Brain microvascular endothelial cell (primary cell): ENCODE measurements around the gene NUFIP1.

Experiments used
- DNase-seq: peaks from one replicate; pipeline ENCODE4 v3.0.0-alpha.2; 2020
- H3K27ac ChIP-seq: fragments of 250-450 bp; sonication (Bioruptor Pico); 2 replicates; pipeline ENCODE4 v1.5.1; 2020; ENCODE audit warnings: mild to moderate bottlenecking, moderate library complexity
- H3K27me3 ChIP-seq: fragments of 250-450 bp; sonication (Bioruptor Pico); replicated peaks from 2 replicates; pipeline ENCODE4 v1.5.1; 2020; ENCODE audit warnings: mild to moderate bottlenecking
- H3K36me3 ChIP-seq: fragments of 250-450 bp; sonication (Bioruptor Pico); replicated peaks from 2 replicates; pipeline ENCODE4 v1.5.1; 2020; ENCODE audit warnings: mild to moderate bottlenecking
- H3K4me3 ChIP-seq: 2 replicates; pipeline ENCODE4 v1.5.1; 2011; ENCODE audit warnings: low read depth, mild to moderate bottlenecking, control low read depth, low read length, moderate library complexity
- in situ Hi-C: cut with HindIII; loops from 2 replicates; pipeline ENCODE4 v1.10.0; 2017; ENCODE audit warnings: low sequenced_read_pairs, low pct_ligation_motif_present
- TF ChIP-seq, protein P1 (sequence below): IDR thresholded peaks from 2 replicates; pipeline ENCODE4 v1.5.1; 2011; ENCODE audit warnings: low read depth, mild to moderate bottlenecking, moderate library complexity, low read length, control low read depth, inconsistent platforms; ENCODE audit errors: missing control alignments

NUFIP1 gene

DNA sequence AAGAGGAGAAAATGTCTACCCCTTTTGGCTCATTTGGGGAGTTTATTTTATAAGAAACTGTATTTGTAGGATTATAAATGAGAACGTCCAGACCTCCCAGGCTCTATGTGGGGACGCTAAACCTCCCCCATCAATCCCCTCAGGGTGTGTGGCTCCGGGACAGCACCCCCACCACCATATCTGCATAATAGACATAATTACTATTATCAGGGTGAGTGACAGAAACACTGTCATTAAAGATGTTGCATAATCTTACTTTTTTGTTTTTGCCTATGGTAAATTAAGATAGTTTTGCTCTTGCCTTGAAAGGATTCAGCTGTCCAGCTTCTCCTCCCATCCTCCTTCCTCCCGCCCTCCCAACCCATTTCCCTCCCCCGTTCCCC lies 93.3 kb downstream of the NUFIP1 start:
- no peak overlapping the region for H3K27ac ChIP-seq
- in situ Hi-C loops, result no loop called here
- no peak for DNase-seq
- H3K27me3 ChIP-seq, result no peaks in the 10 kb centered on the region
- H3K36me3 ChIP-seq, result no peaks in the 10 kb centered on the region
- TF ChIP-seq, protein P1, sequence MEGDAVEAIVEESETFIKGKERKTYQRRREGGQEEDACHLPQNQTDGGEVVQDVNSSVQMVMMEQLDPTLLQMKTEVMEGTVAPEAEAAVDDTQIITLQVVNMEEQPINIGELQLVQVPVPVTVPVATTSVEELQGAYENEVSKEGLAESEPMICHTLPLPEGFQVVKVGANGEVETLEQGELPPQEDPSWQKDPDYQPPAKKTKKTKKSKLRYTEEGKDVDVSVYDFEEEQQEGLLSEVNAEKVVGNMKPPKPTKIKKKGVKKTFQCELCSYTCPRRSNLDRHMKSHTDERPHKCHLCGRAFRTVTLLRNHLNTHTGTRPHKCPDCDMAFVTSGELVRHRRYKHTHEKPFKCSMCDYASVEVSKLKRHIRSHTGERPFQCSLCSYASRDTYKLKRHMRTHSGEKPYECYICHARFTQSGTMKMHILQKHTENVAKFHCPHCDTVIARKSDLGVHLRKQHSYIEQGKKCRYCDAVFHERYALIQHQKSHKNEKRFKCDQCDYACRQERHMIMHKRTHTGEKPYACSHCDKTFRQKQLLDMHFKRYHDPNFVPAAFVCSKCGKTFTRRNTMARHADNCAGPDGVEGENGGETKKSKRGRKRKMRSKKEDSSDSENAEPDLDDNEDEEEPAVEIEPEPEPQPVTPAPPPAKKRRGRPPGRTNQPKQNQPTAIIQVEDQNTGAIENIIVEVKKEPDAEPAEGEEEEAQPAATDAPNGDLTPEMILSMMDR, result no peak
- H3K4me3 ChIP-seq, result no peak overlapping the region

DNA sequence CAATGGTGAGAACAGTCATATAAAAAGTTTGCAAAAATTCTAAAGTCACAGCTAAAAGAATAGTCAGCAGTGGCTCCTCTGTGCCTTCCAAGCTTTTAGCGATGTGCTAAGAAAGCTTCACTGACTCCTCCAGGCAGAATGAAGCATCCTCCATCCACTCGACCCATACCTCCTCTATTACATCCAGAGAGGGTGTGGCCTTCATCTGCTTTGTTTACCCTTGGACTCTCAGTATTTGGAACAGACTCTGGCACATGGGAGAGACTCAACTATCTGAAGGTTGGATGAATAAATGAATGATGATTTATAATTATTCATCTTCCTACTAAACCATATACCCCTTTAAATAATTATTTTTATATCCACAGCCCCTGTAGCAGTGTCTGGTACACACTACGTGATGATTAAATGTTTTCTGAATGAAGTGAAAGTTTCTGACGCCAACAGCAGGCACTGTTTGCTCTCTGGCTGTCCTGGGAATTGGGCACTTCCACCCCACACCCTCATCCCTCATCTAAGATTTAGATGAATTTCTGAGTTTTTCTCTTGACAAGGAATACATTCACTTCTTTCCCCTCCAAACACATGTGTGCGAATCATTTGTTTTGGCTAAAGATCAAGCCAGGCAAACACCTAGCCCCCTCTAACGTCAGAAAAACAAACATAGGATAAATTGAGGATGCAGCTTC lies 93.9 kb downstream of the NUFIP1 start:
- Histone ChIP-seq H3K36me3 (no peaks in the 10 kb centered on the region), H3K4me3 (no peak overlapping the region), H3K27ac (no peak overlapping the region), H3K27me3 (no peaks in the 10 kb centered on the region)
- DNase-seq, result no peak
- in situ Hi-C loops, result no loop called here
- TF ChIP-seq, protein P1, result no peak

- TF ChIP-seq, protein P1, result no peak
- no peak overlapping the region for H3K4me3 ChIP-seq
- no peak for DNase-seq
- no peaks in the 10 kb centered on the region for H3K27me3 ChIP-seq
- no peaks in the 10 kb centered on the region for H3K36me3 ChIP-seq
- H3K27ac ChIP-seq, result no peak overlapping the region
- in situ Hi-C loops, result no loop called here
Observed at GRCh38 chr13:44894001-44894770, 95.1 kb downstream of the NUFIP1 start.
